Mammary epithelial cell (primary cell): Measurements from ENCODE around the gene FGD6.

Experiments
- EZH2 ChIP-seq: IDR thresholded peaks from 2 replicates; pipeline ENCODE4 v1.6.1; 2012; ENCODE audit warnings: low read length, inconsistent platforms, borderline replicate concordance
- TF ChIP-seq, protein P1 (sequence below), 2 donors: IDR thresholded peaks in 1 of 2; conservative IDR thresholded peaks in 1 of 2; 2 replicates each; pipeline ENCODE4 v1.5.1; 2011 to 2012; ENCODE audit warnings: inconsistent platforms in 2 of 2, low read length in 2 of 2, mild to moderate bottlenecking in 2 of 2, control low read depth in 1 of 2, low read depth in 1 of 2; ENCODE audit not compliant: insufficient read depth in 1 of 2; ENCODE audit errors: extremely low read depth in 1 of 2

DNA sequence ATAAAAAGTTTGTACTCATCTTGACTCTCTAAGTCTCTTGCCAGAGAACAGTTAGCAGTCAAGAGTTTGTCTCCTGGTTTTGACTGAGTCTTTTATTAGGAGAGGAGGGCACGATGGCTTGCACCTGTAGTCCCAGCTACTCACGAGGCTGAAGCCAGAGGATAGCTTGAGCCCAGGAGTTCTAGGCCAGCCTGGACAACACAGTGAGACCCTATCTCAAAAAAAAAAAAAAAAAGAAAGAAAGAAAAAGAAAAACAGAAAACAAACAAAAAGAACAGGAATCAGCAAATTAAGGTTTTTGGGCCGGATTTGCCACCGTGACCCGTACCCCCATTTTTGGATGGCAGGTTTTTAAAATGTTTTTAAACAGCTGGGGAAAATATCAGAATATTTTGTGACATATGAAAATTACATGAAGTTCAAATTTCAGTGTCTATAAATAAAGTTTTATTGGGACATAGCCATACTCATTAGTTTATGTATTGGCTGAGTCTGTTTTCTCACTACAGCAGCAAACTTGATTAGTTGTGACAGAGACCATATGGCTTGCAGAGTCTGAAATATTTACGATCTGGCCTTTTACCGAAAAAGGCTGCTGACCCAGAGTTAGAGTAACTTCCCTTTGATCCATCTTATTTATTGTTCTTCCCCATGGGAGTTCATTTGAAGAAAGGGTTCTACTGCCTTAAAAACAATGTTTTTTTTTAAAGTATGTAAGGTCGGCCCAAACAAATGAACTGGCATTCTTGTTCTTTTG is 31.5 kb upstream of the FGD6 start:
- no peak for TF ChIP-seq EZH2
- TF ChIP-seq, protein P1, sequence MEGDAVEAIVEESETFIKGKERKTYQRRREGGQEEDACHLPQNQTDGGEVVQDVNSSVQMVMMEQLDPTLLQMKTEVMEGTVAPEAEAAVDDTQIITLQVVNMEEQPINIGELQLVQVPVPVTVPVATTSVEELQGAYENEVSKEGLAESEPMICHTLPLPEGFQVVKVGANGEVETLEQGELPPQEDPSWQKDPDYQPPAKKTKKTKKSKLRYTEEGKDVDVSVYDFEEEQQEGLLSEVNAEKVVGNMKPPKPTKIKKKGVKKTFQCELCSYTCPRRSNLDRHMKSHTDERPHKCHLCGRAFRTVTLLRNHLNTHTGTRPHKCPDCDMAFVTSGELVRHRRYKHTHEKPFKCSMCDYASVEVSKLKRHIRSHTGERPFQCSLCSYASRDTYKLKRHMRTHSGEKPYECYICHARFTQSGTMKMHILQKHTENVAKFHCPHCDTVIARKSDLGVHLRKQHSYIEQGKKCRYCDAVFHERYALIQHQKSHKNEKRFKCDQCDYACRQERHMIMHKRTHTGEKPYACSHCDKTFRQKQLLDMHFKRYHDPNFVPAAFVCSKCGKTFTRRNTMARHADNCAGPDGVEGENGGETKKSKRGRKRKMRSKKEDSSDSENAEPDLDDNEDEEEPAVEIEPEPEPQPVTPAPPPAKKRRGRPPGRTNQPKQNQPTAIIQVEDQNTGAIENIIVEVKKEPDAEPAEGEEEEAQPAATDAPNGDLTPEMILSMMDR (conservative IDR thresholded peaks at IDR 0.05 in 1 of 2, IDR thresholded peaks at IDR 0.05 in 1 of 2; ENCODE audit: extremely low read depth in 1 of 2, insufficient read depth in 1 of 2, low read depth in 1 of 2, low read length in 2 of 2), result no peak
